Measurements from ENCODE around the gene CEP104.

CEP104 gene

DNA sequence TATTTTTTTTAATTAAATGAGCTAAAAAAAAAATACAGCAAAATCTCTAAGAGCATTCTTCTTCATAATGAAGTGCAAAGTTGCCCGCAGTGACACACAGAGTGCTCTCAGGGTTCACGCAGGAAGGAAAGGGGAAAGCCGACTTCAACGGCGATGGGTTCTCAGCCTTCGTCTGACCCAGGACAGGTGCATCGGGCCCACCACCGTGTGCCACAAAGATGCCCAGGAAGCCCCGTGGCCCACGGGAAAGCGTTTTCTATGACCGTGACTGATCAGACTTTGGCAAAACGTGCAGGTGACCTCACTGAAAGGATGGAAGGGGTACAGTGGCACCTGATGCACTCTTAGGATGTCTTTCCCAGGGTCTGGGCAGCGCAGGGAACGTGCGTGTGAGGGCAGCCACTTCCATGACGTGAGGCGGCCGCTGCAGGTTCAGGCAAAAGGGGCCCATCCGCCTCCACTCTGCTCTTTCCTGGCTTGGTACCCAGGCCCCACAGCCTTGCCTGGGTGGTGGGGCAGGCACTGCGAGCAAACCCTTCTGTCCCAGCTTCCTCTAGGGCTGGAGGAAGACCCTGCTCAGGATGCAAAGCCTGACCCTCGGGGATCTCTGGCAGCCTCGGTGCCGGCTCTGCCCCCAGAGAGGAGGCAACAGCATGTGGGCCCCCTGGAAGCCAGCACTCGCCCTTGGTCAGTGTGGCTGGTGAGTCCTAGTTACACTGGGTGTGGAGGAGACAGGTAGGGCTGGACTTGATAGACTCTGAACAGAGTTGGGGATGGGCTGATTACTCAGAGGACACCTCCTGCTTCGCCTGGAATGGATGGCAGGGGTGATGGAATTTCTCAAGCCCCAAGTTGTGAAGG lies 69.0 kb downstream of the CEP104 start:
- no peak for DNase-seq
- in situ Hi-C loops (cut with MboI; ENCODE audit: low pct_unique_long_range_greater_than_20kb, low sequenced_read_pairs), result no loop called here

DNA sequence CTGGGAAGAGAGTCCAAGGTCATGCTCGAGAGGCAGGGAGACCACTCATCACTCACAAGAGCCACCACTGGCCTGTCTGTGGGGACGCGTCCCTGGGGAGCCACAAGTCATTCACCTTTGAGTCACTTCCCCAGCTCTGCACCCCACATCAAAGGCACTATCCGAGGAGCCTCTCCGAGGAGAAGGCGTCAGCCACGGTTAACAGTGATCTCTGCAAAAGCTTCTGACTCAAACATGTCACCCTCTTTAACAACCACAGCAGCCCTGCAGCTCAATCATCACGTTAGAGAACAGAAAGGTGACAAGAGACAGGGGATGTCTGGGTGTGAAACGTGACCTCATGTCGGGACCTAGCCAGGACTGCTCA lies 69.7 kb downstream of the CEP104 start:
- no peak for DNase-seq
- in situ Hi-C loops (cut with MboI; ENCODE audit: low pct_unique_long_range_greater_than_20kb, low sequenced_read_pairs), result no loop called here

DNA sequence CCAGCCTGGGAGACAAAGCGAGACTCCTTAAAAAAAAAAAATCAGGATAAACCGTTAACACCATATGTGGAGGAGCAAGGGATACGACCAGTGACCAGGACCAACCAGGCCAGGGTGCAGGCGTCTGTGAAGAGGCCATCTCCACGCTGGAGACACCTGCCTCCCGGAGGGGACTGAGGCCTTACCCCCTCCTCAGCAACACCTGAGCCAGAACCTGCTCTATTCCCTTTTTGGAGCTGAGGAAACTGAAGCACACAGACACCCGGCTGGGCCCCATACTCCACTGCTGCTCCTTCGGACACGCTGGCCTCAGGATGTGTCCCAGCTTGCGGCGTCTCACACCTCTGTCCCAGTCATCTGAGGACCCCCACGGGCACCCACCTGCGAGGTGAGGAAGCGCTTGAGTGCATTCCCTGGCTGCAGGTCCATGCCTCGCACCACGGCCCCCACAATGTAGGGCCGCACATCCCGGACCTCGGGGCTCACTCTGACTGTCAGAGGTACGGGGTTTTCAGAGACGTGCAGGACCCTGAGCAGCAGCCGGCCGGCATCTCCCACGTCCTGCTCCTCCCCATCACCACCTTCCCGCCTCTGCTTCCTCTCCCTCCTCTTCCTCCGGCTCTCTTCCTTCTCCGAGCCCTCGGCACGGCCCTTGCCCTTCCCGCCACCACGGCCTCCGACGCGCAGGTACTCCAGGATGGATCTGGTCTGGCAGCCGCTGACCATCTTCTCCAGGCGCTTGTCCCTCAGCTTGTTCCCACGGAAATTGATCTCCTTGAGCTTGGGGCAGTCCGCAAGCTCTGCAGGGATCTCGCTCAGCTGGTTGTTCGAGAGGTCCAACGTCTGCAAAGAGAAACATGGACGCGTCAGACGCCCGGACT lies 70.3 kb downstream of the CEP104 start:
- no peak for DNase-seq
- in situ Hi-C loops (cut with MboI; ENCODE audit: low pct_unique_long_range_greater_than_20kb, low sequenced_read_pairs), result no loop called here

DNA sequence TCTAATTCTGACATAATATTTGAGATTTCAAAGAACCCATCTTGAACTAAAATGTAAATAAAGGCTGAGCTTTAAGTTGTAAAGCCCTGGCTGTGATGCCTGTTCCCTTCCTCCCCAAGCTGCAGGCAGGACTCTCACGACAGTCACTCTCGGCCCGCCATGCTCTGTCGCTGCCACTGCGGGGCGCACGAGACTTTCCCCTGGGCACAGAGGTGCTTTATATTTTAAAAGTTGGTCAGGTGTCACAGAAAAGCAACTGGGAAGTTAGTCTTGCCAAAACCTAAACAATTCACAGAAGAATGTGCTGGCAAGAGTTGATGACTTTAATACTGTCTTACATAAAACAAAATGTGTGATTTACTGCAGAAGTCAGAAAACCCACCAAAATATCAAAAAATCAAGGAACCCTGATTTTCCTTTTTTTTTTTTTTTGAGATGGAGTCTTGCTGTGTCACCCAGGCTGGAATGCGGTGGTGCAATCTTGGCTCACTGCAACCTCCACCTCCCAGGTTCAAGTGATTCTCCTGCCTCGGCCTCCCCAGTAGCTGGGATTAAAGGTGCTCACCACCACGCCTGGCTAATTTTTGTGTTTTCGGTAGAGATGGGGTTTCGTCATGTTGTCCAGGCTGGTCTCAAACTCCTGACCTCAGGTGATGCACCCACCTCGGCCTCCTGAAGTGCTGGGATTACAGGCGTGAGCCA lies 71.4 kb downstream of the CEP104 start:
- in situ Hi-C loops (cut with MboI; ENCODE audit: low pct_unique_long_range_greater_than_20kb, low sequenced_read_pairs), result no loop called here
- peak; percentile 42 for DNase-seq

DNA sequence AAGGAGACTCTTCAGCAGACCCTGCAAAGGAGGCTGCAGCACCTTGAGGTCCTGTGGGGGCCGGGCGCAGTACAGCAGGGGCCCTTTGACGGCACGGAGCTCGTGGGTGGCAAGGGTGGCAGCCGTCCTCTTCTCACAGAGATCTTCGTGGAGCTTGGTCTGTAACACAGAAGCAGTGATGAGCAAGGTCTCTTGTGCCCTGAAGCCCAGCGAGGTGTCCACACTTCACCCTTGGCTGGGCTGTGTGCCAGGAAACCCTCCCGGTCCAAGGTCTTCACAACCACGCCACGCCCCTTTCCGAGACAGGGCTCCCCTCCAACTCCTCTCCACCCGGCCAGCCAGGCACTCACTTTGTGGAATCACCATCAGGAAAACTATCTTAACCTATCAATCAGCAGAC lies 72.0 kb downstream of the CEP104 start:
- in situ Hi-C loops (cut with MboI; ENCODE audit: low pct_unique_long_range_greater_than_20kb, low sequenced_read_pairs), result no loop called here
- no peak for DNase-seq

DNA sequence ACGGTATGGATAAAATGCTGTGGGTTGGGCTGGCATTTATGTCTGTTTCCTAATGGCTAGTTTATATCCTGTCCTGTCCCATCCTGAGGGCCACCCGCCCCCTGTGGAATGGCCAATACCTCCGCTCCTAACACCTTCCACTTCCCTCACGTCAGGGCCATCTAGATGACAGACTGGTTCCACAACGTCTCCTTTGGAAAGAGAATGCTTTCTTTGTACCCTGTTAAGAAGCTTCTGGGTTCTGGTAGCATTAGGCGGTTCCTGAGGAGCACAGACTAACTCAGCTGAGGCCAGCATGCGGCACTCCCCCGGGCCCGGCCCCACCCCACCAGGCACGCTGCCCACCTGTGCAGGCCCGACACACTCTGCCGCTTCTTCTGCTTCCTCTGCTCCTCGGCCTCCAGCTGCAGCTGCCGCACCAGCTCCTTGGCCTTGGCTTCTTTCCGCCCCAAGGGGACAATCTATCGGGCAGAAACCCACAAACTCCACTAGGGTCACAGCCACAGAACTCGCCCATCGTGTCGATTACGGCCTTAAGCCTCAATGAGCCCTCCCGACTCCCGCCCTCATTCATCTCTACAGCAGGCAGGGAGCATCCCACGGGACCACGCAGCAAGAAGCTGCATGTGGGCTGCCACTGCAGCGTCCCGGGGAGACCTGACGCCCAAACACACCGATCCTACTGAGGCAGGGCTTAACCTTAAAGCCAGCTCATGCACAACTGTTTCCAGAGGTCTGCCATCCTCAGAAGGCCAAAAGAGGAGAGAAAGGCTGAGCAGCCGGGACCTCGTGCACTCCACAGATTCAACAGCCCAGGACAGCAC lies 73.1 kb downstream of the CEP104 start:
- in situ Hi-C loops (cut with MboI; ENCODE audit: low pct_unique_long_range_greater_than_20kb, low sequenced_read_pairs), result no loop called here
- DNase-seq, result no peak

DNA sequence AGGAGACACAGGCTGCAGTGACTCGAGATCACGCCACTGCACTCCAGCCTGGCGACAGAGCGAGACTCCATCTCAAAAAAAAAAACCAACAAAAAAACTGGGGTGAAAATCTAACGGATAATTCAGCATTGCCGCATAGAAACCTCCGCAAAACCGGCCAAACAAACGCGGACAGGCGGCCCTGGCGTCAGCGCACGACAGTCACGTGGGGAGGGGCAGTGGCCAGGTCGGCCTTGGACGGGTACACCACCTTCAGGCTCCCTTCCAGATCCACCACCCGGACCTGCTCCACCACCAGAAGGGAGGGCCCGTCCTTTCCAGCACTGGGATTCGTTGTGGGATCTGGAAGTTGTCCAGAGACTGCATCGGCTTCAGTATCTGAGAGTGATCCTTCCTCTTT lies 76.1 kb downstream of the CEP104 start:
- in situ Hi-C loops (cut with MboI; ENCODE audit: low pct_unique_long_range_greater_than_20kb, low sequenced_read_pairs), result no loop called here
- no peak for DNase-seq

DNA sequence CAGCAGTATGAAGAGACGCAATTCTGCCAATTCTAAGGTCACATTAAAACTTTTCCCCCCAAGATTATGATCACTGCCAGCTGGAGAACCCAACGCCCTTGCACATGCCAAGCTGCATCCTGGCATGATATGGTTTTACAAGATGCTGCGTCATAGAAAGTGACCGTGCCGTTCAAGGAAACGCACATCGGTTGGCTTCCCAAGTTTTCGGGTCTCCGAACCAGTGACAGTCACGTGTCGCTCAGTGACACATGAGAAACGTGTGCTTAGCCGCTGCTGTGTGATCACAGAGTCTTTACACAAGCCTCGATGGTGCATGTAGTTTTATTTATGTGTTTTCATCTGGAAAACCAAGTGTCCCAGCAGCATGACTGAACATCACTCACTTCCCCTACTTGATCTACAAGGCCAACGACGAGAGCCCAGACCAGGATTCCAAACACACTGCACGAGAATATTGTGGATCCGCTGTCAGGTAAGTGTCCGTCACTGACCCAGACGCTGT lies 77.0 kb downstream of the CEP104 start:
- DNase-seq, result no peak
- in situ Hi-C loops (cut with MboI; ENCODE audit: low pct_unique_long_range_greater_than_20kb, low sequenced_read_pairs), result no loop called here

DNA sequence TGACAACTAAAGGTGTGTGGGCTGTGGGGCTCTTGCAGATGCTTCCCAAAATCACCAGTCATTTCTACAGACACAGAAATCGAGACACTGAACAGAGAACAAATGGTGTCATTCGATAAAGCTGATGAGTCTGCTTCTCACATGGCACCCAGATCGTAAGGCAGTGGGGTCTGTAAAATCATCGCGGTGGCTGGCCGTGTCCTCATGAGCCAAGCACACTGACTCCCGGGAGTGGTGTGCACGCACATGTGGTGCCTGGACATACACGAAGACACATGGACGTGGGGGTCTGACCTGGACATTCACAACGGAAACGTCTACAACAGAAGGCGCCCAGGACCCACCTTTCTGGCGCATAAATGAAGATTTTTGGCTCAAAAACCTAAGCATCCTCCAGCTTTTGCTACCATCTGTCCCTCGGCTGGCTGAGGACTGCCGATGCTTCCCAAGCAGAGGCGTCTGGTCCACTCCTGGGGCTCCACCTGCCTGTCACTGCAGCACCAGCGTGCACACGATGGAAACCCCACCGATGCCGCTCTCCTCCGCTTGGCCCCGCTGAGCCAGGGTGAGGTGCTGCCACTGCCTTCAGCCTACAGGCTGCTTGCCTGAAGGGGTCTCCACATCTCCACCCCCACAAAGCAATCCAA lies 77.6 kb downstream of the CEP104 start:
- DNase-seq, result no peak
- in situ Hi-C loops (cut with MboI; ENCODE audit: low pct_unique_long_range_greater_than_20kb, low sequenced_read_pairs), result no loop called here

DNA sequence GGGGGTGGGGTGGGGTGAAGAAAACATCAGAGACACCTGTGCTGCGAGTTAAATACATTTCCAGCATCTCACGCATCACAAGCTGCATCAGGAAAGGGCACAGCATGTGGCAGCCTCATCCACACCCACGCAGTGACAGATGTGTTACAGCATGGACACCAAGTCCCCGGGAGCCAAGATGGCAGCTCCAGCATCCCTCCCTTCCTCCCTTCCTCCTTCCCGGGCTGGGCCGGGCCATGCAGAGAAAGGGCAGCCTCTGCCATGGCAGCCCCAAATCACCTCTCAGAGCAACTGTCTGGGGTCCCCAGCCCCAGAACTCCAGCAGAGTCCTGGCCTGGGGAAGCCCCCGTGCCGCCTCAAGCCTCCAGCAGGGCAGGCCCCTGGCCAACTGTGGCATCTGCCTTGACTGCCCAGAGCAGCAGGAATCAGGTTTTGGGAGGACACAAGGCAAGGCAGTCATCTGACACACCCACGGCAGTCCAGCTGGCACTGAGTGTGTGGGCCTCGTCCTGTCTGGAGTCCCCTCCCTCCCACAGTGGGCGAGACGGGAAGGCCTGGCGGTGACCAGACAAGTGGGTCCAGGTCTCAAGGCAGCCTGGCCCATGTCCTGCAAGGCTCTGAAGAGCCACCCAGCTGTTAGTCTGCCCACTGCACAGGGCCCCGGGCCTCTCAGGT lies 78.3 kb downstream of the CEP104 start:
- in situ Hi-C loops (cut with MboI; ENCODE audit: low pct_unique_long_range_greater_than_20kb, low sequenced_read_pairs), result no loop called here
- DNase-seq, result no peak

DNA sequence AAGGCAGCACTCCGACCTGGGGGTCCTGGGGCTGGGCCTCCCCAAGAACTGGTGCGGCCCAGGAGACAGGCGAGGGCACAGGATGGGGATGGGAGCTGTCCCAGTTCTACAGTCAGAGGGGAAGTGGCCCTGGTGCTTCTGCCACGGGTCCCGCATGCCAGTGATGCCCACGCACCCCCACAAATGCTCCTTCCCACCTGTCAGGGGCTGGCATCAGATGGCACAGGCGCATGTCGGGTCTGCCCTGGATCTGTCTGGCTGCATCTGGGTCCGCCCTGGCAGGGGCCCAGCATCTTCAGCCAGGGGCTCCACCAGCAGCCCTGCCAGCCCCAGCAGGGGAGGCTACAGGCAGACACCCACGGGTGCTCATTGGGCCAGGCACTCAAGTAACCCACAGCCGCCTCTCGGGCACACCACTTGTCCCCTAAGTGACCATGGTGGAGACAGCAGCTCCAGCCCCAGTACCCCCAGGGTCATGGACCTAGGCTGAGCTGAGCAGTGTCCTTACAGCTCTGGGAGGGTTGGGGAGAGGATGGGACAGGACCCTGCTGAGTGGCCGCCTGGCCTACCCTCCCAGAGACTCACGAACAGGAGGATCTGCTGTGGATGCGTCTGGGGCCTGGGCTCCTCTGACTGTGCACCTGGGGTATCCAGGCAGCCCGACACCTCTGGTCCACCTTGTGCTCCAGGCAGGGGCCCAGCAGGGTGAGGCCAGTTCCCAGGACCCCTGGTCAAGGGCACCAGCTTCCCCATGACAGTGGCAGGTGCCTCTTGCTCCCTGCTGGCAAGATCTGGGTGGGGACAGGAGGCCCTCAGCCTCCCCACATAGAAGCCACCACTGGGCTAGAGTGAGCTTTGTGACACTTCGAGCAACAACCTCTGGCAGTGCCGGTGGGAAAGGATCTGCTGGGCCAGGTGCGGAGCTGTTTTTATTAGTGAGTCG lies 79.1 kb downstream of the CEP104 start:
- in situ Hi-C loops (cut with MboI; ENCODE audit: low pct_unique_long_range_greater_than_20kb, low sequenced_read_pairs), result no loop called here

DNA sequence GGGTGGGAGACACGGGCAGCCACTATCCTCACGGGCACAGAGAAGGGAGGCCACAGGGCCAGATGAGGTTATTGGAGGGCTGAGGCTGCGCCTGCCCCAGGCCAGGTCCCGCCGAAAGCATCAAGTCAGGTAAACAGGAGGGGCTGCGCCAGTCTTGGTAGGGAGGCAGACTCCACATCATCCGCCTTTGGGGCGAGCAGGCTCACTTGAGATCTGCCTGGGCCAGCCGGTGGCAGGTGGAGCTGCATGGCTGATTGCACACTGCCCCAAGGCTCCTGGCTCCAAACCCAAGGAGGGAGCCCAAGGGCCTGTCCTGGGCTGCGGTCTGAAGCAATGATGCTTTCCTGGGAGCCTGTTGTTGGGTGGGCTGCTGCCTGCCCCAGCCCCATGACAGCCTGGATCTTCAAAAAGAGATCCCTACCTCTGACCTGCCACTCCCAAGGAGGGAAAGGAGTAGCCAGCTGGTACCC lies 79.9 kb downstream of the CEP104 start:
- DNase-seq, result no peak
- in situ Hi-C loops (cut with MboI; ENCODE audit: low pct_unique_long_range_greater_than_20kb, low sequenced_read_pairs), result no loop called here

More for the DNA sequence above, 79.1 kb downstream of the CEP104 start:
- no peak for DNase-seq

DNA sequence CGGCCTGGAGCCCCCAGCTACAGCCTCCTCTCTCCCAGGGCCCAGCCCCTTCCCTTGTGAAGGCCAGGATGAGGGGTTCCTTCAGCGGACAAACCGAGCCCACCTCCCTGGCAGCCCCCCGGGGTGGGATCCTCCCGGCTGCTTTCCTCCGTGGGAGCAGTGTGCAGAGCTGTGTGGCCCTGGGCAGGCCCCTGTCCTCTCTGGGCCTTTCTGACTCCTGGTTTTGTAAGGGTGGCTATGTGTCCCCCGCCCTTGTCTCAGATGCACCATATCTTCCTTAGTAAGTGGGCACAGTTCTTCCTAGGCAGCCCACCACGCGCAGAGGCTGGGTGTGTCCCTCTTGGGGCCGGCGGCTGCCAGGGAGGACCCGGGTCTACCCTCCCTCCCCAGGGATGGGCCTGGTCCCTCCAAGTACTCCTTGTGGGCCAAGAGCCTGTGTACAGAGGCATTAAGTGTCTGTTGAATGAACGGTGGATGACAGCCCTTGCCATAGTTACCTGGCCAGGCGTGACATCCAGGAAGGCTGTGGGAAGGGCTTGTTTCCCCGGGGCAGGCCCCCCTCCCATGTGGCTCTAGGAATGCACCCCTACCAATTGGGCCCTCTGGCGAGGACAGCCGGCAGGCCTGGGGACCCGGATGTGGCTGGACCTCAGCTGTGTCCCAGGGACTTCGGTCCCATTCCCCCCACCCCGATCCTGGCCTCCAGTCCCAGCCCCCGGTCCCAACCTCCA lies 80.6 kb downstream of the CEP104 start:
- in situ Hi-C loops (cut with MboI; ENCODE audit: low pct_unique_long_range_greater_than_20kb, low sequenced_read_pairs), result no loop called here
- no peak for DNase-seq

DNA sequence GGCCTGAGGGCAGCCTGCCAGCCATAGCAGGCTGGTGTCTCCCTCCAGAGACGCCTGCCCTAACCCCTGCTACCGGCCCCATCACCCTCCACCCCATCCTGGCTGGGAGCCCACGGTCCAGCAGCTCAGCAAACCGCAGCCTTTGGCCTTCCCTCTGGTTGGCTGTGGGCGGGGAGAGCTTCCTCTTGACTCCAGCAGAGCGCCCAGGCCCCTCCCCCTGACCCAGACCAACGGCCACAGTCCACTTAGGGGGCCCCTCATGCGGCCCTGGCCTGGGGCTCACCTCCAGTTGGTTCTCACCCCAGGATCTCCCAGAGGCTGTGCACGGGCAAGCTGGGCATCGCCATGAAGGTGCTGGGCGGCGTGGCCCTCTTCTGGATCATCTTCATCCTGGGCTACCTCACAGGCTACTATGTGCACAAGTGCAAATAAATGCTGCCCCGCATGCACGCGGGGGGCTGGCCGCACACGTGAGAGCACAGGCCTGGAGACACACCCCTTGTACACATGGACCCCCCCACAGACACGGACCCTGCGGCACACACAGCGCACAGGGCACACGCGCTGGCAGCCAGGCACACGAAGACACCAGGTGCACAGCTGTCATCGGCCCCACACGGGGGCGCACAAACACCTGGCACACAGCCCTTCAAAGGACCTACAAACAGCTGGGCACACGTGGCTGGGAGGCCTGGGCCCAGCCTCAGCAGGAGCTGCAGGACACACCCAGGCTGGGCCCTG lies 81.4 kb downstream of the CEP104 start:
- in situ Hi-C loops (cut with MboI; ENCODE audit: low pct_unique_long_range_greater_than_20kb, low sequenced_read_pairs), result no loop called here
- peak; percentile 65 for DNase-seq

DNA sequence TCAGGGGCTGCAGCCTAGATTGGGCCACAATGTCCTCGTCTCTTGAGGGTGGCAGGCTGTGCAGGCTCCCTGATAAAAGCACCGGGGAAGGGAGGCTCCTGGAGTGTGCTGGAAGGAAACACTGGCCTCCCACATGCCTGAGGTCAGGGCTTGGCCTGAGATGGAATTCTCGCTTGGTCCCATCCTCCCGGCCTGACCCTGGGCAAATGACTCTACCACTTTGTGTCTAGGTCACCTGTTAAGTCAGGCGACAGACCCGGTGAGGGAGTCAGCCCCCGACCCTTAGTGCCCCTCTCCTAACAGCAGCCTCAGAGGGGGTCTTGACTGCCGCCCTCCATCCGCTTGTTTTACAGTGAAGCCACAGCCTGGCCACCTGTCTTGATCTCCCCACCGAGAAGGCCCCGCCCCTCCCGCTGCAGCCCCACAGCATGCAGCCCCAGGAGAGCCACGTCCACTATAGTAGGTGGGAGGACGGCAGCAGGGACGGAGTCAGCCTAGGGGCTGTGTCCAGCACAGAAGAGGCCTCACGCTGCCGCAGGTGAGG lies 82.0 kb downstream of the CEP104 start:
- in situ Hi-C loops (cut with MboI; ENCODE audit: low pct_unique_long_range_greater_than_20kb, low sequenced_read_pairs), result no loop called here
- DNase-seq, result no peak

Measured in KBM-7 (cell line).